Small intestine (tissue), 4 donors: ENCODE results near the gene GHRH. TPM values are rescaled to one million over a fixed set of nuclear protein-coding genes. Genes with fewer than 3 reads are reported as not detected.

Experiments used
- polyA plus RNA-seq, 4 donors: library from polyadenylated mRNA; stranded (reverse) in 3 of 4; unstranded in 1 of 4; fragments of 200-250 nt in 3 of 4; fragments of 120-200 nt in 1 of 4; gene quantifications; one replicate each; pipeline versions ENCODE4 v1.2.1 to v1.2.3, GENCODE V29; 2013
- donor health status: healthy with polysubstance abuse.
- donor health status: Bipolar disorder and iron deficiency.
- donor health status: healthy.

GHRH gene
- polyA plus RNA-seq, 4 donors: not detected

Other genes with a start within 250 kb of the GHRH start
- gene RBL1, start 165.8 kb downstream of the GHRH start, polyA plus RNA-seq: 1 to 10 TPM in 3 of 4 donors, under 1 TPM in 1; 0.89 to 5.3 (median 2.1) TPM
- 100 to 1,000 TPM in 2 of 4 donors, 10 to 100 TPM in 2; 32.9 to 208 (median 123) TPM for gene RPN2, start 82.5 kb downstream of the GHRH start, polyA plus RNA-seq
- gene MROH8, start 82.3 kb downstream of the GHRH start, polyA plus RNA-seq: 1 to 10 TPM in 1 of 4 donors, under 1 TPM in 3; 0.54 to 3.1 (median 0.73) TPM
- gene MANBAL, start 27.8 kb upstream of the GHRH start, polyA plus RNA-seq: 10 to 100 TPM; 49.2 to 70.0 (median 57.6) TPM
- 100 to 1,000 TPM in 2 of 4 donors, 10 to 100 TPM in 2; 70.8 to 173 (median 95.3) TPM for gene SRC, start 84.3 kb upstream of the GHRH start, polyA plus RNA-seq